LHCN-M2 (cell line): ENCODE data around the gene ADGRG1. TPM values are rescaled to one million over a fixed set of nuclear protein-coding genes. Genes with fewer than 3 reads are reported as not detected.
"Not testable (repeated sequence)": the region's sequence is repeated elsewhere in the genome, so short reads cannot be mapped to it uniquely, and the experiment has no call there.

ENCODE experiments used
- DNase-seq: peaks from one replicate; pipeline ENCODE4 v3.0.0-alpha.2; 2012; ENCODE audit warnings: low read depth
- total RNA-seq: library from RNA; depleted of rRNA; stranded (reverse); fragments of >200 nt; gene quantifications from 2 replicates; pipeline ENCODE4 v1.2.3, GENCODE V29; 2014

Gene ADGRG1
- total RNA-seq, 1 experiment from 2014 or later, result 5.5 TPM

DNA sequence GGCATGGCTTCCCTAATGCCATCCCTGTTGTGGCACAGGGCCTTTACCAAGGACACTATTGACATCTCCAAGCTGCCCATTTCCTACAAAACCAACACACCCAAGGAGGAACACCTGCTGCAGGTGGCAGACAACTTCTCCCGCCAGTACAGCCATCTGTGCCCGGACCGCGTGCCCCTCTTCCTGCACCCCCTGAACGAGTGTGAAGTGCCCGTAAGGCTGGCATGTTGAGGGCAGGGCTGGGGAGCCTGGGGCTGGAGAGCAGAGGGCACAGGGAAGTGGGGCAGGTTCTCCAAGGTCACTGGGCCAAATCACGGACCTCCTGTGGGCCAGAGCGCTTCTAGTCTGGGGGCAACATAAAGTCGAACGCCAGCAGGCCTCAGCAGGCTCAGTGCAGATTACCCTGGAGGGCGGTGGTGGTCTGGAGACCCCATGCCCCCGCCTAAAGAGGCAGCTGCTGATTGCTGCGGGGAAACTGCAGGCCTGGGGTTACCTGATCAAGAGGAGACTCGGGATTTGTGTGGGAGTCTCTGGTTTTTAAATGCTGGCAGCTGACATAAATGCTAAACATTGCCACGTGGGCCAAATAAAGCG lies 70.5 kb downstream of the ADGRG1 start:
- DNase-seq, result no peak

DNA sequence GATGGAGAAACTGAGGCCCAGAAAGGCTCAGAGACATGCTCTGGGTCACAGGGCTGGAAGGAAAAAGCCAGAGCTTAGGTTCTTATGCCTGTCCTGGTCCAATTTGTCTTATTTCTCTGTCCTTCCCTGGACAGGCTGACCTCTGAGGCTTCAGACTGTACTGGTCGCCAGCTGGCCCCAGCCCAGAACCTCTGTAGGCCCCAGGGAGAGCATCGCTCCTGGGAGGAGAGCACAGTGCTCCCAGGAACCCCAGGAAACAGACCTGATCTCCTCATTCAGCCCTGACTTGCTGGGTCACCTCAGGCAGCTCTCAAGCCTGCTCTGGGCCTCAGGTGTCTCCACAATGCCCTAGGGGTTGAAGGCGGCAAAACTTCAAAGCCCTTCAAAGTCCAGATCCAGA lies 71.1 kb downstream of the ADGRG1 start:
- no peak for DNase-seq

- DNase-seq, result no peak
These were observed 71.5 kb downstream of the ADGRG1 start for GRCh38 chr16:57699899-57700298.

DNA sequence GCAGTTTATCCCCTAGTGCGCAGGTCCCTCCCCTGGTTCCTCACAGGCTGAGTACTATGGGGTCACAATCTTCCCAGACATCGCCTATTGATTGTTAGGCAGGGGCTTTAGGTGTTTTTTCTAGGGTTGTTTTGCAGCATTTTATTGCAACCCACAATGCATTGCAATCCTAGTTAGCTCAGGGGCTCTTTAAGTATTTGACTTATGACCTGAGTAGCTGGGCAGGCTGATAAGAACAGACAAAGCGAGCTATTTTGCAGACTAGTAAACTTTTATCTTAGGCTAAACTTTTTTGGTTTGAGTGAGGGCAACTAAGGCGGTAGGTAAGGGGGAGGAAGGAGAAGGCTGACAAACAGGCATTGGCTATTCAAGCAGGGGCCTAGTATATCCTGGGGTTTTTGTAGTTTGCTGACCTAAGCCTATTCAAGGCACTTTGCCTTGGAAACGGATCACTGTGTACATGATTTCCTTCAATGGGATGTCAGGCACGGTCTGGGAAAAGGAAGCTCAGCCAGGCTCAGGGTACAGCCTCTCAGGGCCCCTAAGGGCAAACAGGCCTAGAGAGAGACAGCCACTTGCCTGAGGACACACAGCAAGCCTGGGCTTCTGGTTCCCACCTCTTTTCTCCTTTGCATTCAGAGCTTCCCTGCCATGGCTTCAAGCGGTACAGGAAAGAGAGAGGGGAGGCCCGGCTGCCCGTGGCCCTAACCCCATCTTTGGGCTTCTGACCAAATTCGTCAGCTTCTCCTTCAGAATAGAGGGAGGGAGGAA lies 72.5 kb downstream of the ADGRG1 start:
- no peak for DNase-seq

- no peak for DNase-seq
These were observed 73.4 kb downstream of the ADGRG1 start for GRCh38 chr16:57701759-57702371.

DNA sequence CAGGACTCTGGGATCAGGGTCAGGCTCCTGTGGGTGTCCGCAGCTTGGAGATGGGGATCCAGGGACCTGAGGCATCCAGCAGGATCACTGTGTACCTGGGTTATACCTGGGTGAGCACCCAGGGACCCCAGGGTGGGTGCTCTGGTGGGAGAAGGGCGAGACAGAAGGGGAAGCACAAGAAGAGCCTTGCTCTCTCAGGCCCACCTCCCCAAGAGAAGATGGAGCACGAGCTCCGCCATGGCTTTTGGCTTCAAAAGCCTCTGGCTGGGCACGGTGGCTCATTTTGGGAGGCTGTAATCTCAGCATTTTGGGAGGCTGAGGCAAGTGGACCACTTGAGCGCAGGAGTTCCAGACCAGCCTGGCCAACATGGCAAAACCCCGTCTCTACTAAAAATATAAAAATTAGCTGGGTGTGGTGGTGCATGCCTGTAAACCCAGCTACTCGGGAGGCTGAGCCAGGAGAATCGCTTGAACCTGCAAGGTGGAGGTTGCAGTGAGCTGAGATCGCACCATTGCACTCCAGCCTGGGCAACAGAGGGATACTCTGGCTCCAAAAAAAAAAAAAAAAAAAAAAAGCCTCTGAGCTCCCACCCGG lies 75.1 kb downstream of the ADGRG1 start:
- no peak for DNase-seq

- no peak for DNase-seq
These were observed 75.8 kb downstream of the ADGRG1 start for GRCh38 chr16:57704011-57704904.

GRCh38 chr16:57704905-57705852 lies 76.7 kb downstream of the ADGRG1 start:
- no peak for DNase-seq

GRCh38 chr16:57706717-57707116 lies 78.3 kb downstream of the ADGRG1 start:
- DNase-seq, result no peak

GRCh38 chr16:57707331-57707730 lies 78.9 kb downstream of the ADGRG1 start:
- DNase-seq, result no peak

GRCh38 chr16:57708168-57708567 lies 79.7 kb downstream of the ADGRG1 start:
- no peak for DNase-seq

DNA sequence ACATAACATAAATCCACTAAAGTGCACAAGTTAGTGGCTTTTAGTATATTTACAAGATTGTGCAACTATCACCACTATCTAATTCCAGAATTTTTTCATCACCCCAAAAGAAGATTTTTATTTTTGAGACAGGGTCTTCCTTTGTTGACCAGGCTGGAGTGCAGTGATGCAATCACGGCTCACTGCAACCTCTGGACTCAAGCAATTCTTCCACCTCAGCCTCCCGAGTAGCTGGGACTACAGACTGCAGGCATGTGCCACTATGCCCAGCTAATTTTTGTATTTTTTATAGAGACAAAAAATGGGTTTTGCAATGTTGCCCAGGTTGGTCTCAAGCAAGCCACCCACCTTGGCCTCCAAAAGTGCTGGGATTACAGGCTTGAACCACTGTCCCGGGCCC lies 81.2 kb downstream of the ADGRG1 start:
- no peak for DNase-seq

DNA sequence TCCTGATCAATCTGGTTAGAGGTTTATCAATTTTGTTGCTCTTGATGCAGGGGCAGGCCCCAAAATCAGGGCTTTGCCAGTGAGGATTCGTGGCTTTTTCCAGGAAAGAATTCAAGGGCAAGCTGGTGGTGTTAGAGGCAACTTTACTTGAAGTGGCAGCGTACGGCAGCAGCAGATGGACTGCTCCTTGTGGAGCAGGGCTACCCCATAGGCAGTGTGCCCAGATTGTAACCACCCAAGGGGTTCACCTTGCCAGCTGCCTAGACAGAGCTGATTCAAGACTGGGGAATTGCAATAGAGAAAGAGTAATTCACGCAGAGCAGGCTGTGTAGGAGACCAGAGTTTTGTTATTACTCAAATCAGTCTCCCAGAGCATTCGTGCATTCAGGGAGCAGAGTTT lies 82.9 kb downstream of the ADGRG1 start:
- DNase-seq, result no peak

DNA sequence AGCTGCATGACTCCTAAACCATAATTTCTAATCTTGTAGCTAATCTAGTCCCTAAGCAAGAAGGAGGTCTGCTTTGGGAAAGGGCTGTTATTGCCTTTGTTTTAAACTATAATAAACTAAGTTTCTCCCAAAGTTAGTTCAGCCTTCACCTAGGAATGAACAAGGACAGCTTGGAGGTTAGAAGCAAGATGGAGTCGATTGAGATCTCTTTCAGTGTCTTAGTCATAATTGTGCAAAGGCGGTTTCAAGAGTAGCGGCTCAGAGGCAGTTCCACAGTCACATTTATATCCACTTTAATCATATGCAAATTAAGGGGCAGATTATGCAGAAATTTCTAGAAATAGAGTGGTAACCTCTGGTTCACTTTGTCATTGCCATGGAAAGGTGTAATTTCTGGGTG lies 83.6 kb downstream of the ADGRG1 start:
- DNase-seq, result no peak

GRCh38 chr16:57712569-57712968 lies 84.1 kb downstream of the ADGRG1 start:
- DNase-seq, result not testable (repeated sequence)

DNA sequence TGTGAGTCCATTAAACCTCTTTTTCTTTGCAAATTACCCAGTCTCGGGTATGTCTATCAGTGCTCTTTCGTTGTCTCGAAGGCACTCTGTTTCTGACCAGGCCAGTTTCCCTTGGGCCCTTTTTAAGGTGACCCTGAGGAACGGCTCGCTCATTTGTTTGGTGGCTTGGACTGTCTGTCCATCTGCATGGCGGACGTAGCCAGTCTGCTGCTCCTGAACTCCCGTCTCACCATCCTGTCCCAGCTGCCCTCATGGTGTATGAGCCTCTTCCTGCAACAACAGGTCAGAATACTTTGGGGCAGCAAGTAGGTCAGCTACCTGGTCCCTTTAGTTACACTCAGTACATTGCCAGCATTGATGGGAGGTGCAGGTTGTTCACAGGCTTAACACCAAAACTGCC lies 85.2 kb downstream of the ADGRG1 start:
- DNase-seq, result no peak

DNA sequence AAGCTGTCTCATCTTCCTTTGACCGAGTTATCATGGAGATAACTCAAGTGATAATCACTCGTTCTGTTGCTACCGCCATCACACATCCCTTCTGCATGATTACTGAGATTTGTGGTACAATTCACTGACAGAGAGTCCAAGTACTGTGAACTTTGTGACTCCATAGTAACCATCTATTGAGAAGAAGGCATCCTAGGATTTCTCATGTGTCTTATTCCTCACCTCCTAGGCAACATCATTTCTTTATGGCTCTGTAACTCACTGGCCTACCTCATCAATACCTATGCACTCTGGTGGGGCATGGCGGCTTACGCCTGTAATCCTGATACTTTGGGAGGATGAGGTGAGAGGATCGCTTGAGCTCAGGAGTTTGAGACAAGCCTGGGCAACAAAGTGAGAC lies 85.6 kb downstream of the ADGRG1 start:
- DNase-seq, result no peak
